Subcutaneous preadipocyte (primary cell): ENCODE results near the gene OLFM4. TPM values are rescaled to one million over a fixed set of nuclear protein-coding genes. Genes with fewer than 3 reads are reported as not detected.

ENCODE experiments used
- total RNA-seq: library from RNA; depleted of rRNA; stranded (reverse); fragments of >200 nt; gene quantifications from 2 replicates; pipeline ENCODE4 v1.2.3, GENCODE V29; 2012

Gene OLFM4, protein sequence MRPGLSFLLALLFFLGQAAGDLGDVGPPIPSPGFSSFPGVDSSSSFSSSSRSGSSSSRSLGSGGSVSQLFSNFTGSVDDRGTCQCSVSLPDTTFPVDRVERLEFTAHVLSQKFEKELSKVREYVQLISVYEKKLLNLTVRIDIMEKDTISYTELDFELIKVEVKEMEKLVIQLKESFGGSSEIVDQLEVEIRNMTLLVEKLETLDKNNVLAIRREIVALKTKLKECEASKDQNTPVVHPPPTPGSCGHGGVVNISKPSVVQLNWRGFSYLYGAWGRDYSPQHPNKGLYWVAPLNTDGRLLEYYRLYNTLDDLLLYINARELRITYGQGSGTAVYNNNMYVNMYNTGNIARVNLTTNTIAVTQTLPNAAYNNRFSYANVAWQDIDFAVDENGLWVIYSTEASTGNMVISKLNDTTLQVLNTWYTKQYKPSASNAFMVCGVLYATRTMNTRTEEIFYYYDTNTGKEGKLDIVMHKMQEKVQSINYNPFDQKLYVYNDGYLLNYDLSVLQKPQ
- total RNA-seq = not detected in 2 replicates

DNA sequence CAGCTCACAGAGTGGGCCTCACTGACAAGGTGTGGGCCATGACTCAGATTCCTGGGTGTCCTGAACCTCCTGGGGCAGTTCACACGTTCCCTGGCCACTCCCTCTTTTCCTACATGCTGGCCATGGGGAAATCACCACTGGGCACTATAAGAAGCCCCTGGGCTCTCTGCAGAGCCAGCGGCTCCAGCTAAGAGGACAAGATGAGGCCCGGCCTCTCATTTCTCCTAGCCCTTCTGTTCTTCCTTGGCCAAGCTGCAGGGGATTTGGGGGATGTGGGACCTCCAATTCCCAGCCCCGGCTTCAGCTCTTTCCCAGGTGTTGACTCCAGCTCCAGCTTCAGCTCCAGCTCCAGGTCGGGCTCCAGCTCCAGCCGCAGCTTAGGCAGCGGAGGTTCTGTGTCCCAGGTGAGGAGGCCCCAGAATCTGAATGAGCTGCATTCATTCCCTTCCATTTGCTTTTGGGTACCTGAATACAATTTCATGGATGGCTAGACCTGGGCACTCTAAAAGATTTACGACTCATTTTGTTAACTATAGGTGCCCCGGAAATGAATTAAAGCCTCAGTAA lies at the start of gene OLFM4:
Gene OLFM4, plus strand, starts transcription at position 177 of the 567 bp plus-strand sequence. Its CDS starts 24 bp downstream, at position 201.

Other genes with a start within 250 kb of the OLFM4 start
- gene PCDH8, start 180.2 kb upstream of the OLFM4 start, total RNA-seq = not detected in 2 replicates